Ovary (tissue), 10 donors: Measurements from ENCODE around the gene CUZD1. TPM values are rescaled to one million over a fixed set of nuclear protein-coding genes. Genes with fewer than 3 reads are reported as not detected.

ENCODE experiments used
- DNase-seq, 5 donors: peaks; one replicate each; pipeline ENCODE4 v3.0.0-alpha.2; 2019 to 2020
- H3K27ac ChIP-seq, 2 donors: fragments of 200-600 bp; one replicate each; pipeline versions ENCODE4 v1.5.1 to v1.8.0; 2019 to 2022
- H3K27me3 ChIP-seq: fragments of 200-600 bp; one replicate; pipeline ENCODE4 v1.8.0; 2022
- H3K36me3 ChIP-seq: fragments of 200-600 bp; sonication (generic); one replicate; pipeline ENCODE4 v1.5.1; 2019
- H3K4me1 ChIP-seq: one replicate; pipeline ENCODE4 v1.8.1; 2013; ENCODE audit warnings: mild to moderate bottlenecking, moderate library complexity; ENCODE audit not compliant: insufficient read depth
- H3K4me3 ChIP-seq: fragments of 200-600 bp; sonication (generic); one replicate; pipeline ENCODE4 v1.5.1; 2017
- H3K9me3 ChIP-seq, 2 donors: fragments of 200-600 bp in 1 of 2; sonication (generic) in 1 of 2; one replicate each; pipeline versions ENCODE4 v1.5.1 to v1.8.1; 2013 to 2019; ENCODE audit warnings: mild to moderate bottlenecking in 1 of 2, moderate library complexity in 1 of 2
- EP300 ChIP-seq: sonication (generic); formaldehyde crosslinking; IDR thresholded peaks from one replicate; pipeline ENCODE4 v1.6.1; 2017; ENCODE audit warnings: antibody characterized with exemption
- POLR2A ChIP-seq: fragments of 450-650 bp; IDR thresholded peaks from one replicate; pipeline ENCODE4 v1.6.1; 2017; ENCODE audit warnings: antibody characterized with exemption, mild to moderate bottlenecking, moderate library complexity
- WGBS, 3 donors: extraction: QIAGEN DNeasy Blood & Tissue Kit in 1 of 3; methylation state at CpG; one replicate each; pipeline versions ENCODE4 v1.1.5 to v1.1.7; 2013 to 2017; 5-methylcytosine and 5-hydroxymethylcytosine counted together
- intact Hi-C, 4 donors: fragments of 100-400 bp; cut with DNase I; formaldehyde crosslinking; loops; one replicate each; pipeline versions ENCODE4 v1.11.0 to v1.15.1; 2022 to 2023
- long read RNA-seq, 3 donors: library from polyadenylated mRNA in 2 of 3; unstranded in 2 of 3; transcript quantifications; one replicate each; pipeline ENCODE4 v2.0.0 and lab custom pipeline, GENCODE V29; 2021 to 2026
- polyA plus RNA-seq, 2 donors: library from polyadenylated mRNA; stranded (reverse); fragments of 200-250 nt in 1 of 2; fragments of 350-450 nt in 1 of 2; fragmentation: Illumina TruSeq in 1 of 2; extraction: RNeasy Lipid Tissue Mini Kit (QIAGEN cat#74804) in 1 of 2; gene quantifications; one replicate each; pipeline ENCODE4 v1.2.3, GENCODE V29; 2013 to 2014
- total RNA-seq, 7 donors: library from RNA; depleted of rRNA in 2 of 7; stranded (reverse); fragments of >200 nt in 2 of 7; fragmentation: NEBNext Ultra II Directional in 3 of 7; extraction: Animal tissue kit (Norgen Biotek cat#: 25700) in 3 of 7; gene quantifications; one replicate each; pipeline versions ENCODE4 v1.1.0 to v1.2.4, GENCODE V29; 2016 to 2023
- TF ChIP-seq, protein P1 (sequence below), 3 donors: fragments of 450-650 bp in 2 of 3; fragments of 200-600 bp in 1 of 3; IDR thresholded peaks; one replicate each; pipeline versions ENCODE4 v1.5.1 to v1.8.0; 2016 to 2022; ENCODE audit warnings: antibody characterized with exemption in 3 of 3, mild to moderate bottlenecking in 1 of 3
- donor health status: DM: no; HTN: no; CAD: no; lungs with moderate emphysema.
- donor health status: DM: no; HTN: no; CAD: no.
- donor health status: Bipolar disorder and iron deficiency.
- donor health status: DM: yes; HTN: yes; CAD: no.
- donor health status: DM: no; HTN: no; CAD: no.
- donor health status: DM: yes; HTN: yes; CAD: no.

CUZD1 gene, protein sequence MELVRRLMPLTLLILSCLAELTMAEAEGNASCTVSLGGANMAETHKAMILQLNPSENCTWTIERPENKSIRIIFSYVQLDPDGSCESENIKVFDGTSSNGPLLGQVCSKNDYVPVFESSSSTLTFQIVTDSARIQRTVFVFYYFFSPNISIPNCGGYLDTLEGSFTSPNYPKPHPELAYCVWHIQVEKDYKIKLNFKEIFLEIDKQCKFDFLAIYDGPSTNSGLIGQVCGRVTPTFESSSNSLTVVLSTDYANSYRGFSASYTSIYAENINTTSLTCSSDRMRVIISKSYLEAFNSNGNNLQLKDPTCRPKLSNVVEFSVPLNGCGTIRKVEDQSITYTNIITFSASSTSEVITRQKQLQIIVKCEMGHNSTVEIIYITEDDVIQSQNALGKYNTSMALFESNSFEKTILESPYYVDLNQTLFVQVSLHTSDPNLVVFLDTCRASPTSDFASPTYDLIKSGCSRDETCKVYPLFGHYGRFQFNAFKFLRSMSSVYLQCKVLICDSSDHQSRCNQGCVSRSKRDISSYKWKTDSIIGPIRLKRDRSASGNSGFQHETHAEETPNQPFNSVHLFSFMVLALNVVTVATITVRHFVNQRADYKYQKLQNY
- total RNA-seq (1 to 10 TPM in 2 of 7 donors, under 1 TPM in 5; 0.45 to 2.9 (median 0.83) TPM), polyA plus RNA-seq (under 1 TPM; 0.36 to 0.98 TPM)
- long read RNA-seq, donor 1, partial matches to known transcripts, result 0 of 3 reads
- long read RNA-seq, donor 1, other reads (novel, unspliced or antisense), result 3 of 3 reads
- long read RNA-seq, donor 2, result 0 reads
- long read RNA-seq, donor 3, result 0 reads

DNA sequence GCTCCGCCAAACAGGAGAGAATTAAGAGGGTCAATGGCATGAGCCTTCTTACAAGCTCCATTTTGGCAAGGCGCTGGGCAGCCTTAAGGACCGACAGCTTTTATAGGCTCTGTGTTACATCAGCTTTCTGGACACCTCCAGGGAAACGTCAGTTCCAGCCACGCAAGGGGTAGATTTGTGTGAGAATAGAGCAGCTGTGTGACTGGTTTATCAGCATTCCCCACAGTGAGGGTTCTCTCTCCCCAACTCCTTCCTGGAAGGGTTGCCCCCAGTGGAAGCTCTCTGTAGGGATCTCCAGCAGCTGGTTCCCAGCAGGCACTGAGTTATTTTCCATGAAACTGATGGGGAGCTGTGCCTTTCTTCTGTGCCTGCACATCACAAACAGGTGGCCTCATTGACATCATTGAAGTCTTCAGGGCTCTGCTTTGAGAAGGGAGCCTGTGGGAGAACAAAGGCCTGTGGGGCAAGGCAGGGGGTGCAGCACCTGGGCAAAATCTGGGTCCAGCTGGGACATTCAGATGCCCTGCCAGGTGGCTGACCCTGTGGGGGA lies at the start of gene CUZD1:
Gene CUZD1 (minus strand): TSS at position 75 of the 550 bp plus-strand sequence. CDS start 14 bp downstream, at position 61.
- no peaks in the 10 kb centered on the region for H3K27me3 ChIP-seq
- no peaks in the 10 kb centered on the region for H3K4me1 ChIP-seq
- TF ChIP-seq EP300 (no peak), POLR2A (no peak)
- TF ChIP-seq, protein P1, sequence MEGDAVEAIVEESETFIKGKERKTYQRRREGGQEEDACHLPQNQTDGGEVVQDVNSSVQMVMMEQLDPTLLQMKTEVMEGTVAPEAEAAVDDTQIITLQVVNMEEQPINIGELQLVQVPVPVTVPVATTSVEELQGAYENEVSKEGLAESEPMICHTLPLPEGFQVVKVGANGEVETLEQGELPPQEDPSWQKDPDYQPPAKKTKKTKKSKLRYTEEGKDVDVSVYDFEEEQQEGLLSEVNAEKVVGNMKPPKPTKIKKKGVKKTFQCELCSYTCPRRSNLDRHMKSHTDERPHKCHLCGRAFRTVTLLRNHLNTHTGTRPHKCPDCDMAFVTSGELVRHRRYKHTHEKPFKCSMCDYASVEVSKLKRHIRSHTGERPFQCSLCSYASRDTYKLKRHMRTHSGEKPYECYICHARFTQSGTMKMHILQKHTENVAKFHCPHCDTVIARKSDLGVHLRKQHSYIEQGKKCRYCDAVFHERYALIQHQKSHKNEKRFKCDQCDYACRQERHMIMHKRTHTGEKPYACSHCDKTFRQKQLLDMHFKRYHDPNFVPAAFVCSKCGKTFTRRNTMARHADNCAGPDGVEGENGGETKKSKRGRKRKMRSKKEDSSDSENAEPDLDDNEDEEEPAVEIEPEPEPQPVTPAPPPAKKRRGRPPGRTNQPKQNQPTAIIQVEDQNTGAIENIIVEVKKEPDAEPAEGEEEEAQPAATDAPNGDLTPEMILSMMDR (IDR thresholded peaks at IDR 0.05), result no peak
- no peaks in the 10 kb centered on the region for H3K36me3 ChIP-seq
- no peaks in the 10 kb centered on the region for H3K9me3 ChIP-seq
- no peak for DNase-seq
- H3K4me3 ChIP-seq, result no peak within 1 kb of the TSS
- no peak within 1 kb of the TSS for H3K27ac ChIP-seq
- intact Hi-C loops, result no loop called here
- 62 to 84% (median 80%) methylated on average over 5 of the region's 5 CpGs for WGBS, 3 donors

DNA sequence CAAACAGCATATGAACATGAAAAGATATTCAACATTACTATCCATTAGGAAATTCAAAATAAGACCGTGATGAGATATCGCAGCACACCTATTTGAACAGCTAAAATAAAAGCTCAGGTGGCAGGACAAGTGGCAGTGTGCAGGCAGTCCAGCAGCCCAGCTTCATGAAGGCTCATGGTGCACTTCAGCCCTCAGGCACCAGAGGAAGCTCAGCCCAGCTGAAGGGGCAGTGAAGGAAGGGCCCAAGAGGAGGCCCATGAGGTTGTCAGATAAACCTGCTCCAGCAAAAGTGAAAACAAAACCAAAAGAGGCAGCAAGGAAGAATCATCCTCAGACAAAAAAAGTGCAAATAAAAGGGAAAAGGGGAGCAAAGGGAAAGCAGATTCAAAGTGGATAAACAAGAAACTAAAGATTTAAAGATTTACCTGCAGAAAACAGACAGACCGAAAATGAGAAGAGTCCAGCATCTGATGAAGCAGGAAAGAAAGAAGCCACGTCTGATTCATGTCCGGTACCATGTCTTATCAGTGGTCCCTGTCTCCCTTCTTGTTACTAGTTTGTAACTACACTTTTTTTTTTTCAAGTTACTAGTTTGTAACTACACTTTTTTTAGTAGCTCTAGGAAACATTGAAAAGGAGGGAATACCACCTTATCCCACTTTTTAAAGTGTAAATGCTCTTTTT lies 48.7 kb upstream of the CUZD1 start:
- WGBS, 3 donors, result 78 to 82% (median 80%) methylated on average over 5 of the region's 5 CpGs
- H3K4me1 ChIP-seq, result no peaks in the 10 kb centered on the region
- TF ChIP-seq EP300 (no peak), POLR2A (no peak)
- TF ChIP-seq, protein P1 (IDR thresholded peaks at IDR 0.05), result no peak

DNA sequence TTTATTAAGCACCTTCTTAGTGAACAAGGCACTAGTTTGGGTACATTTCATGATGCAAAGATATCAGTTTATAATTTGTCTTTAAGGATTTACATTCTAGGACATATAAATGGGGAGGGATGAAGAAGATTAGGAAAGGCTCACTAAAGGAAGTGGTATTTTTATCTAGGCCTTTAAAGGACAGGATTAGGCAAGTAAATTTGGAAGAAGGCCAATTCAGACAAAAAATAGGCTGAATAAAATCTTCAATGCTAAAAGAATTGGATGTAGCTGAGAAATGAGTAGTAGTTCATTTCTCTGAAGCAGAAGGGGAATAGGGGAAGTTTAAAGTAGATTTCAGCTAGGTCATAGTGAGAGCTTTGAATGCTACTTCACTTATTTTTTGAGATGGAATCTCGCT lies 38.5 kb upstream of the CUZD1 start:
- TF ChIP-seq, protein P1 (IDR thresholded peaks at IDR 0.05), result no peak
- TF ChIP-seq POLR2A (no peak), EP300 (no peak)
- no peaks in the 10 kb centered on the region for H3K9me3 ChIP-seq
- H3K27me3 ChIP-seq, result no peaks in the 10 kb centered on the region
- DNase-seq, result no peak
- 83 to 100% (median 93%) methylated on average over 1 of the region's 1 CpG for WGBS, 3 donors
- intact Hi-C loops, result no loop called here
- no peaks in the 10 kb centered on the region for H3K36me3 ChIP-seq
- peaks cover 2% of the 10 kb centered on the region for H3K4me1 ChIP-seq
- no peak overlapping the region for H3K27ac ChIP-seq
- no peak overlapping the region for H3K4me3 ChIP-seq

More for the DNA sequence above, 48.7 kb upstream of the CUZD1 start:
- Histone ChIP-seq H3K27me3 (no peaks in the 10 kb centered on the region), H3K36me3 (no peaks in the 10 kb centered on the region), H3K27ac (no peak overlapping the region), H3K9me3 (no peaks in the 10 kb centered on the region), H3K4me3 (no peak overlapping the region)
- DNase-seq, result no peak
- intact Hi-C loops, result no loop called here

DNA sequence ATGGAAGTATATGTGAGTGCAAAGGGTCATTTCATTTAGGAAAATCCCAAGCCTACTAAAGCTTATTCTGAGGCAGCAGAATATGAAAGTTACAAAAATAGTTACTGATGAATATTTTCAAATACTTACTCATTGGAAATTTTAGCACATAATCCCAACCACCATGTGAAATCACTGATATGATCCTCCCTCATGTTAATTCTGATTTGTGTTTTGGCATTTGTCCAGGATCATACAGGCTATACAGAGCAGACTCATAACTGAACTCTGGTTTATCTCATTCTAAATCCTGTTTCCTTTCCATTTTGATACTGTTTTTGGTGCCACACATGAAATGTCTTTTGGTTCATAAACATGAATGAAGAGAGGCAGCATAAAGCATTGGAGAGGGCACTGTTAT lies 37.1 kb upstream of the CUZD1 start:
- H3K27me3 ChIP-seq, result no peaks in the 10 kb centered on the region
- H3K4me3 ChIP-seq, result no peak overlapping the region
- TF ChIP-seq POLR2A, result no peak
- TF ChIP-seq EP300, result no peak
- TF ChIP-seq, protein P1 (IDR thresholded peaks at IDR 0.05), result no peak
- no peak for DNase-seq
- H3K36me3 ChIP-seq, result no peaks in the 10 kb centered on the region
- H3K4me1 ChIP-seq, result peaks cover 2% of the 10 kb centered on the region
- H3K9me3 ChIP-seq, result no peaks in the 10 kb centered on the region
- intact Hi-C loops, result no loop called here
- H3K27ac ChIP-seq, result no peak overlapping the region
